HK-2 (cell line): ENCODE results near the gene DNAJB12.

Experiments
- DNase-seq: peaks from one replicate; pipeline ENCODE4 v3.0.0-alpha.2; 2018; ENCODE audit not compliant: unreplicated experiment

The DNAJB12 gene

DNA sequence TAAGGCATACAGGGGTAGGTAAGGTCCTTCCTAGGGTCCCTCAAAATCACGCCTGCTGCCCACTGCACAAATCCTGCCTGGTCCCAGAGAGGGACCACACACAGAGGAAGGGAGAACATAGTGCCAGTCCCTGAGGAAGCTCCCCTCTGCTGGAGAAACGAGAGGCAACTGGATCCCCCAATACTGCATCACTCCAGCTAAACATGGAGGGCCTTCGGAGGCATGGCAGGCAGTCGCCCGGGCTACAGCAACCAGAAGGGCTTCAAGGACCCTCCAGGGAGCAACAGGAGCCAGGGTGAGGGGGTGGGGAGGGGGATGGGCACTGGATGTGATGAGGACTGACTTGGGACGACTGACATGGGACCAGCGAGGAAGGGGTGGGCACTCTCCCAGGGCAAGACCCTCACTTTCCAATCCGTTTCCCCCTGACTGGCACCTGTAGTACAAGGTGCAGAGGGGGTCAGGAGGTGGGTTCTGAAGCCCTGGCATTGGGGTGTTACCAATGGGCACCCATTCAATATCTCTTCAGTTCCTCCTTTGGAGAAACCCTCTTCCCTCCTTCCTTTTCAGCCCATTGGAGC lies 59.3 kb downstream of the DNAJB12 start:
- no peak for DNase-seq

DNA sequence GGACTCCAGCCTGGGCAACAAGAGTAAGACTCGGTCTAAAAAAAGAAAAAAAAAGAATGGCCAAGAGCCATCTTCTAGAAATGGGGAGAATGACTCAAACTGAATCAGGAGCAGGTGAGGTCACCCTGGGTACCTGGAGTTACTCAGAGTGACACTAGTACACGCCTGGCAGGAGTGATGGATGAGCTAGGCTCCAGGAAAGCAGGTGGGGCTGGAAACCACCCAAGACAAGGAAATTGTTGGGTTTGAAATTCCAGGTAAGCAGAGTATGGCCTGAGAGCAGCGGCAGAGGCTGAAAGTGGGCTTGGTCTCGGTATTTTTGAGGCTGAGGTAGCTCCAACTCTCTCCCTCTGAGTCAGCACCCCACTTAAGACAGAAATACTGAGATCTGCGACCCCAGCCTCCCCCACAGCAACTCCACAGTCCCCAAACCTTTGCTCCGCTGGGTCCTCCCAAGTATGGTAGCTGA lies 62.5 kb downstream of the DNAJB12 start:
- DNase-seq: peak; percentile 59

DNA sequence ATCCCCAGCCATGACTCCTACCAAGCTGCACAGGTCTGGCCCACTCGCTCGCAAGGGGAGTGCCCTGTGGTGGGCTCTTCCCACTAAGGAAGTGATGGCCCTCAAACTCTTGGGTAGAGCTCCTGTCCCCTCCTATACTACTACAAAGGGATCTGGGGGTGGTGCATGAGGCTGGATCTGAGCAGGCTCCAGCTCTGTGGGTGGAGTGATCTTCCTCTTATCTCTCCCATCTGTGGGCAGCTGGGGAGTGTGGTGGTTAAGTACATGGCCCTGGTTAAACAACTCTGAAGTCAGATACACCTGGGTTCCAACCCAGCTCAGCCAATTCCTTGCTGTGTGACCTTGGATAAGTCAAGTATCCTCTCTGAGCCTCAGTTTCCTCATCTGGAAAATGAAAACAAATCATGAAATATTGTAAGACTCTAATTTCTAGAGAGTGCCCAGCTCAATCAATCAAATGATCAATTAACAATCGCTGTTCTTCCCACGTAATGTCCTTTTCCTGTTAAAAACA lies 63.6 kb downstream of the DNAJB12 start:
- DNase-seq: no peak

DNA sequence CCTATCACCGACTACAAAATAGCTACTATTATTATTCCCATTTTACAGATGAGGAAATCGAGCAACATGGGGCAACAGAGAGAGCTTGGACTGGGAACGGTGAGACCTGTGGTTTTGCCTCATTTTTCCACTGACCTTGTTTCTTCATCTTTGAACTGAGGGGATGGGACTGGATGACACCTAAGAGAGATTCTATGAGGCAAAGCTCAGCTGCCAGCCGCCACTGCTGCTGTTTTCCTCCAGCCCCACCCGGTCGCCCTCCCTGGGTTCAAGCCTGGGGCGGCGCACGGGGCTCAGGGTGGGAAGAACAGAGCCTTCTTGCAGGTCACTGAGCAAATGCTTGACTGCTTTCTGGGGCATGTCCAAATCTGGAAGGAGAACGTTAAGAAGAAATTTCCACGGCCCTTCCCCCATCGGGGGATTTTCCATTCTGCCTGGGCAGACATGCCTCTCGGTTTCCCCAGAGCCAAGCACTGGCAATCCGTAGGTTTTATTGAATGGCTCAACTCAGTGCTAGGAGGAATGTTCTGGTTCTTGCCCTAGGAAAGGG lies 68.7 kb downstream of the DNAJB12 start:
- DNase-seq: peak; percentile 41

DNA sequence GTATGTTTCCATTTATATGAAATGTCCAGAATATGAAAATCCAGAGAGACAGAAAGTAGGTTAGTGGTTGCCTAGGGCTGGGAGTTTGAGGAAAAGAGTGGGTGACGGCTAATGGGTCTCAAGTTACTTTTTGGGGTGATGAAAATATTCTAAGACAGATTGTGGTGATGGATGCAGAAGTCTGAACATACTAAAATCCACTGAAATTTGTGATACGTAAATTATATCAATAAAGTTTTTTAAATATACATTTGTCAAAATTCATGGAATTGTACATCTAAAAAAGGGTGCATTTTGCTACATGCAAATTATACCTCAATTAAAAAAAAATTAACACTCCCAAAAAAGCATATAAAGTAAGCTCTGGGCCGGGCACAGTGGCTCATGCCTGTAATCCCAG lies 71.6 kb downstream of the DNAJB12 start:
- DNase-seq: no peak
